GM18868 (cell line): ENCODE data around the gene RANBP17.

ENCODE experiments used
- ATAC-seq: cut with Tn5 transposase; IDR thresholded peaks from one replicate; pipeline ENCODE4 v1.9.1; 2021; ENCODE audit warnings: mild to moderate bottlenecking, moderate library complexity; ENCODE audit not compliant: unreplicated experiment

Gene RANBP17

GRCh38 chr5:171344936-171345608 lies 483.3 kb downstream of the RANBP17 start:
- ATAC-seq, result no peak
